Stimulated activated CD4-positive, alpha-beta T cell treated with anti-CD3 and anti-CD28 coated beads, Interleukin-1b, Interleukin-23, amount 100 ng/mL, for 4 hours (primary cell): ENCODE measurements around the gene TASP1.
"Not testable (repeated sequence)": the region's sequence is repeated elsewhere in the genome, so short reads cannot be mapped to it uniquely, and the experiment has no call there.

Experiments
- DNase-seq, 2 donors: peaks; one replicate each; pipeline ENCODE4 v3.0.0-alpha.2; 2020; ENCODE audit warnings: low read depth in 2 of 2

The TASP1 gene

DNA sequence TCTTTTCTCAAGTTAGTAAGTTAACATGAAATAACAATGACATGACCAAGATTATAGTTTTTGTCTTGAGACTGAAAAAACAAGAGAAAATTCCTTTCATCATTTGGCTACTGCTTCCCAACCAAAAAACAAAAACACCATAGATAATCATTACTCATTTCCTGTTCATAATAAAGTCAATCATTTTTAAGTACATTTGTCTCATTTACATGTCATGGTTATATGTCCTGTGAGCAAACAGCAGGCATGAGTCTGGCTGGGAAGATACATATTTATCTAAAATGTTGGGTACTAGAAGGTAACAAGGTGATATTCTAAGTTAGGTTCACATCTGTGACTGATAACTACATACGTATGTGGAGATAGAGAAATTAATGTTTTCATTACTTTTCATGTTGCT, 237.1 kb downstream of the TASP1 start:
- DNase-seq = no peak

DNA sequence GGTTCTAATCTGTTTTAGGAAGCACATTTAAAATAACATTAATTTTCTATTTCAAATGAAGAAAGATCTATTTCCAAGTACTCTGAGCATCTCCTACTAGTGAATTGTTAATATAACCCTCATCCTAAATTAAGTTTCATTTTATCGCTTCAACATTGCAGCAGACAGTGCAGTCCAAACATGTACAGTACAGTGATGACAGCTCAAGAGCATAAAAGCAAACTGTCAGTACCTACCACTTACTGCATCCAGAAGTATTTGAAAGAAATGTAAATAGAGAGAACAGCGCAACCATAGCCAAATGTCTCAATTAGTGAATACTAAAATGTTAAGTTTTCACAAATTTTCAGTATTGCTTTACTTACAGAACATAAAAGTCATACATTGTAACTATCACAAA, 238.3 kb downstream of the TASP1 start:
- no peak for DNase-seq

DNA sequence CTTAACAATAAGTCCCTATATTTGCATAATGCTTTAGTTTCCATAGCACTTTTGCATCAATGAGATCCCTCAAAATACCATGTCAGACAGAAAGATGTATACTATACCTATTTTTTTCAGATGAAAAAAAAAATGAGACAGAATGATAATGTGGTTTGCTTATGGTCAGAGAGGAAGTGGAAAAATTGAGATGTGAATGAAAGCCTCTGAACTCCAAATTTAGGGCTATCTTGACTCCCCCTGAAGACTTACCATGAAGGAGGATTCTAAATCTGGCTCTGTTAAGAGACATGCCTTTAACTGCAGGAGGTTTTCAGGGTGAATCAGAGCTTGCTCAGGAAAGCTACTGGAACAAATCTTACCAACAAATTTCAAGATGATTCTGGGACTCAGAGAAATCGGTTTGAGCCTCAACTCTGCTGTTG, 241.4 kb downstream of the TASP1 start:
- no peak for DNase-seq

GRCh38 chr20:13396826-13397225, 241.9 kb downstream of the TASP1 start:
- DNase-seq = no peak

DNA sequence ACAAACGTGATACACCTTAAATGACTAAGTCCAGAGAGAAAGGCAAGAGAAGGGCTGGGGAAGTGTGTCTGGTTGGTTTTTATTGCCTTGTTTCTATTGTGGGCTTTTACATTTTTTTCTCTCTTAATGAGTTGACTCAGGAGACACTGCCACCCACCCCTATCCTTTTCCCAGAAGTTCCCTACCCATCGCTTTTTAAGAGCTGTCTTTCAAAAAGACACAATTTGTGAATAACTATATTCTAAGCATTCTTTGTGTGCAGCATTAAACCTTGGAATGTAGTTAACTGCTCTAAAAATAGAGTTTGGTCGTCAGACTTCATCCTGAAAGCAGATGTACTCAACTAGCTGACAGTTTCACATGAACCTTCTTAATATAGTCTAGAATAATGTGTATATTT, 242.7 kb downstream of the TASP1 start:
- no peak for DNase-seq

- DNase-seq = no peak
Measured at GRCh38 chr20:13395232-13395631, 243.5 kb downstream of the TASP1 start.

GRCh38 chr20:13392391-13392790, 246.3 kb downstream of the TASP1 start:
- DNase-seq = no peak

DNA sequence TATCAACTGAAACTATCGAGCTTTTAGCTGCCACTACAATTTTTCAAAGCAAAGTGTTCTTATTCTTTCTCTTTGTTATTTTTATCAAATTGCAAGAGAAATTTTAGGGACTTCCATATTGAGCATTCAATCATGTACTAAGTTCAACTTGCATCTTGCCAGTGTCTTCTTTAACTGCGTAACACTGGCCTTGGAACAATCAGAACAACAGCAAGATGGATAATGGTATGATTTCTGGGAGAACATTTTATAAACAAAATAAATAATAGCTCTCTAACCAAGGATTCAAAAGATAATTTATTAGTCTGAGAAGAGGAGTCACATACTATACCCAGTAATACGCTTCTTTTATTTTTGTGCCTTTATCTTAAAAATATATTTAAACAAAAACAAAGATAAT, 249.6 kb downstream of the TASP1 start:
- DNase-seq = no peak

GRCh38 chr20:13384132-13384531, 254.6 kb downstream of the TASP1 start:
- DNase-seq = no peak

- no peak for DNase-seq
Measured at GRCh38 chr20:13382786-13383185, 255.9 kb downstream of the TASP1 start.

DNA sequence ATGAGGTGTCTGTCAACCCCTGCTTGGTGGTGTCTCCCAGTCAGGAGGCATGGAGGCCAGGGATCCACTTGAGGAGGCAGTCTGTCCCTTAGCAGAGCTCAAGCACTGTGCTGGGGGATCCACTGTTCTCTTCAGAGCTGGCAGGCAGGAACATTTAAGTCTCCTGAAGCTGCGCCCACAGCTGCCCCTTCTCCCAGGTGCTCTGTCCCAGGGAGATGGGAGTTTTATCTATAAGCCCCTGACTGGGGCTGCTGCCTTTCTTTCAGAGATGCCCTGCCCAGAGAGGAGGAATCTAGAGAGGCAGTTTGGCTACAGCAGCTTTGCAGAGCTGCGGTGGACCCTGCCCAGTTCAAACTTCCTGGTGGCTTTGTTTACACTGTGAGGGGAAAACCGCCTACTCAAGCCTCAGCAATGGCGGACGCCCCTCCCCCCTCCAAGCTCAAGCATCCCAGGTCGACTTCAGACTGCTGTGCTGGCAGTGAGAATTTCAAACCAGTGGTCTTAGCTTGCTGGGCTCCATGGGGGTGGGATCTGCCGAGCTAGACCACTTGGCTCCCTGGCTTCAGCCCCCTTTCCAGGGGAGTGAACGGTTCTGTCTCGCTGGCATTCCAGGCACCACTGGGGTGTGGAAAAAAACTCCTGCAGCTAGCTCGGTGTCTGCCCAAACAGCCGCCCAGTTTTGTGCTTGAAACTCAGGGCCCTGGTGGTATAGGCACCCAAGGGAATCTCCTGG, 258.1 kb downstream of the TASP1 start:
- DNase-seq = not testable (repeated sequence)

DNA sequence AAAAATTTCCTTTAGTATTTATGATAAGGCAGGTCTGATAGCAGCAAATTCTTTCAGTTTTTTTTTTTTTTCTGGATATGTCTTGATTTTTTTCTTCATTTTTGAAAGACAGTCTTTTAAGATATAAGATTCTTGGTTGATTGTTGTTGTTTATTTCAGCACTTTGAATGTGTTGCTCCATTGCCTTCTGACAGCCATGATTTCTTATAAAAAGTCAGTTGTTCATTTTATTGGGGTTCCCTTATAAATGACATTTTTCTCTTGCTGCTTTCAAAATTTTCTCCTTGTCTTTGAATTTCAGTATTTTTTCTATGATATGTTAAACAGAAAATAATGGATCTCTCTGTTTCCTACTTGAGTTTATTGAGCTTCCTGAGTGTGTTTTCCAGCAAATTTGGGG, 265.3 kb downstream of the TASP1 start:
- DNase-seq = no peak

DNA sequence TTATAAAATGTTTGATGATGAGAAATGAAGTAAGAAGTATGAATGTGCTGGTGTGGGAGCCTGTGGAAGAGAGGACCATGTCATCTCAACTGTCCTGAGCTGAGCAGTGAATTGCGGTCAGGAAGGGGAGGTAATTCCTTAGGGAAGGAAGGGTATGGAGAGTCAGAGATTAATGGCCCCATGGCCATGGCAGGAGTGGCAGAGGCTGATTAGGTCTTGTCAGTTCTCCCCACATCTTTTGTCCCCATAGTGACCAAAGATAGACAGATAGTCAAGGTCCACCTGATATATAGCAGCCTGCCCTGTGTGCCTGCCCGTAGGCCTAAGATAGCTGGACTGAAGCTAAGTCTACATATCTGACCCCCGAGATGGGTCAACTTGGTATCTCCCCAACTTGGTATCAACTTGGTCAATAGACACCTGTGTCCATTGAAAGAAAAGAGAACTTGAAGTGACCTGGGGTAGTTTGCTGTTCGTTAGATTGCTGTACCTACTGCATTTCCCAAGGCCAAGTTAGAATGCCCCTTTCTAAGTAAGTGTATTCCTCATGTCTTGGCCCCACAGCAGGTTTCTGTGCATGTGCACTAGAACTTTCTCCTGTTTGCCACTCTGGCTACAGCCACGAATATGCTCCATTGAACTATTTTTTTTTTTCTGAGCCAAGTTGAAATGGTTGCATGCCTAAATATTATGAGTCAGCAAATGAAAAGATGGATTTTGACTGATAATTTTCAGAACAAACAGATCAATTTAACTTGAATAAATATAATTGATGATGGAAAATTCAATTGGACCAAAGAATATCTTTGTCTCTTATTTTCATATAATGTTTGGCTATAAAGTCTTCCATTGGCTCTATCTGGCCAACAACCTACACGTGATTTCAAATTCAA, 274.2 kb downstream of the TASP1 start:
- DNase-seq = no peak

- no peak for DNase-seq
Measured at GRCh38 chr20:13363473-13363872, 275.3 kb downstream of the TASP1 start.

DNA sequence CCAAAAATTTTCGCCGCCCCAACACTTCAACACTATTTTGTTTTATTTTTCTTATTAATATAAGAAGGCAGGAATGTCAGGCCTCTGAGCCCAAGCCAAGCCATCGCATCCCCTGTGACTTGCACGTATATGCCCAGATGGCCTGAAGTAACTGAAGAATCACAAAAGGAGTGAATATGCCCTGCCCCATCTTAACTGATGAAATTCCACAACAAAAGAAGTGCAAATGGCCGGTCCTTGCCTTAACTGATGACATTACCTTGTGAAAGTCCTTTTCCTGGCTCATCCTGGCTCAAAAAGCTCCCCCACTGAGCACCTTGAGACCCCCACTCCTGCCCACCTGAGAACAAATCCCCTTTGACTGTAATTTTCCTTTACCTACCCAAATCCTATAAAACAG, 276.6 kb downstream of the TASP1 start:
- DNase-seq = not testable (repeated sequence)

DNA sequence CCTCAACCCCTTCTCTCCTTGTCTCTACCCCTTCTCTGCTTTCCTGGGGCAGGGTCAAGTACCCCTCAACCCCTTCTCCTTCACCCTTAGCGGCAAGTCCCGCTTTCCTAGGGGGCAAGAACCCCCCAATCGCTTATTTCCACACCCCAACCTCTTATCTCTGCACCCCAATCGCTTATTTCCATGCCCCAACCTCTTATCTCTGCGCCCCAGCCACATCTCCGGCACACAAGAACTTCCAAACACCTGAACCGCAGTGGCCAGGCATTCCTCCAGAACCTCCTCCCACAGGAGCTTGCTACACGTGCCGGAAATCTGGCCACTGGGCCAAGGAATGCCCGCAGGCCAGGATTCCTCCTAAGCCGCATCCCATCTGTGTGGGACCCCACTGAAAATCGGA, 279.8 kb downstream of the TASP1 start:
- DNase-seq = not testable (repeated sequence)

DNA sequence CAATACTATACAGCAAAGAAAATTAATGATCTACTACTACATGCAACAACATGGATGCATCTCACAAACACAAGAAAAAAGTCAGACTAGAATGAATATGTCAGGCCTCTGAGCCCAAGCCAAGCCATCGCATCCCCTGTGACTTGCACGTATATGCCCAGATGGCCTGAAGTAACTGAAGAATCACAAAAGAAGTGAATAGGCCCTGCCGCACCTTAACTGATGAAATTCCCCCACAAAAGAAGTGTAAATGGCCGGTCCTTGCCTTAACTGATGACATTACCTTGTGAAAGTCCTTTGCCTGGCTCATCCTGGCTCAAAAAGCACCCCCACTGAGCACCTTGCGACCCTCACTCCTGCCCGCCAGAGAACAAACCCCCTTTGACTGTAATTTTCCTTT, 280.9 kb downstream of the TASP1 start:
- not testable (repeated sequence) for DNase-seq

GRCh38 chr20:13356591-13356990, 282.1 kb downstream of the TASP1 start:
- no peak for DNase-seq

DNA sequence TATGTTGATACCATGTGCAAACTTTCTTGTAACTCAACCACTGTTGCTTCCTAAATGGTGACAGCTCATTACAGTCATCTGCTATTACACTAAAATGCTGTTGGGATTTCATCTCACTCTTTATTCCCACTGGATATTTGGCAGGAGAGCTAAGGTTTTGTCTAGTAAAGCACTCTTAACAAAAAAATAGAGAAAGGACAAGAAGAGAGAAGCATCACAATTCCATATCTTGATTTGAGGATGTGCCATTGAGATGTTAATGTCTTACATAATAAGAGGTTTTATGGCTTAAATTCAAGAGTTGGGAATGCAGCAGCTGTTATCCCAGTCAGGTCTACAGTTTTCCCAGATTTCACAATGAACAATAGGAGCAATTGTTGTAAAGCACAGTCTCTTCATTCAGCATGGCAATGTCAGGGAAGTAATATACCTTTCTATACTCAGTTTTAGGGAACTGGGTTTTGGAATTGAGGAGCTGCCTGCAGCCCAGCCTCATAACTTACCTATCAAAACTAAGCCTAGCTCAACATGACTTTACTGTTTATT, 282.7 kb downstream of the TASP1 start:
- no peak for DNase-seq

GRCh38 chr20:13355411-13355810, 283.3 kb downstream of the TASP1 start:
- no peak for DNase-seq

DNA sequence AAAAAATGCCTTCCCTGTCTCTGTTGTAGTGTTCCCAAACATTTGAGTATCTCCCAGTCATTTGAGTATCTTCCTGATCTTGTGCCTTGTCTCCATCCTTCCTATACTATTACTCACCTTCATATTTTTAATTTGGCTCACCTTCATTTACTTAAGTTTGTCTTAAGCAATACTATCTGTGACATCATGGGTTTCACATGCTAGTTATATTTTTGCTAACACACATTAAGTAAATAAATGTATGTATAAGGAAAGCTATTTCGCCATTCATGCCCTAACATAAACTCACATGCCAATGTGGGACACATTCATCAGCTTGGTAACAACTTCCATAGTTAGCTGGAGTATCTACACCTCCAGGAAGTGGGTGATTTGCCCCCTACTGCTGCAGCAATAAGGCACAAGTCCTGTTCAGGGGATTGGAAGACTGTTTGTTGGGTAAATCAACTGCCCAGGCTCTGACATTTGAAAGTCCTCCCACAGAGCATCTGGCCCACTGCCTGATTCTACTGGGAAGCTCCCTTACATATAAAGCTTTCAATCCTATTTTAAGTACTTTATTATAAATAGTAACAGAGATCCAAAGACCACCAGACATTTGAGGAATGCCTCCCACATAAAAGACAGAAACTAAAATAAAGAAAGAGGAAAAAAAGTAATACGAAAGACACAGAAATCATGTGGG, 285.3 kb downstream of the TASP1 start:
- DNase-seq = no peak

- DNase-seq = no peak
Measured at GRCh38 chr20:13349235-13349604, 289.5 kb downstream of the TASP1 start.
